Right atrium auricular region (tissue), 2 donors: ENCODE results near the gene MRPL12. TPM values are rescaled to one million over a fixed set of nuclear protein-coding genes. Genes with fewer than 3 reads are reported as not detected.

Source experiments
- DNase-seq: peaks from one replicate; pipeline ENCODE4 v3.0.0-alpha.2; 2019; ENCODE audit warnings: low spot score
- H3K27ac ChIP-seq, 2 donors: fragments of 200-600 bp; sonication (generic); 1 replicate in 1 of 2; 2 replicates in 1 of 2; pipeline ENCODE4 v1.5.1; 2016 to 2019
- H3K27me3 ChIP-seq, 2 donors: fragments of 200-600 bp; sonication (generic); one replicate each; pipeline versions ENCODE4 v1.5.1 to v1.6.0; 2017 to 2019
- H3K36me3 ChIP-seq: fragments of 200-600 bp; sonication (generic); one replicate; pipeline ENCODE4 v1.5.1; 2016
- H3K4me1 ChIP-seq, 2 donors: fragments of 200-600 bp; sonication (generic); one replicate each; pipeline versions ENCODE4 v1.5.1 to v1.6.0; 2017 to 2019
- H3K4me3 ChIP-seq, 2 donors: fragments of 200-600 bp; sonication (generic); 1 replicate in 1 of 2; 2 replicates in 1 of 2; pipeline ENCODE4 v1.5.1; 2017 to 2019; ENCODE audit warnings: mild to moderate bottlenecking in 1 of 2, moderate library complexity in 1 of 2
- H3K9me3 ChIP-seq, 2 donors: fragments of 200-600 bp; sonication (generic); one replicate each; pipeline ENCODE4 v1.5.1; 2019
- CTCF ChIP-seq, 2 donors: fragments of 200-600 bp; sonication (generic); IDR thresholded peaks; one replicate each; pipeline ENCODE4 v1.5.1; 2019; ENCODE audit warnings: antibody characterized with exemption in 2 of 2
- total RNA-seq, 2 donors: library from RNA; depleted of rRNA; stranded (reverse); fragments of >200 nt; gene quantifications; one replicate each; pipeline ENCODE4 v1.1.0, GENCODE V29; 2016

The MRPL12 gene
- total RNA-seq: 100 to 1,000 TPM in 1 of 2 donors, 10 to 100 TPM in 1; 87.9 to 127 TPM

GRCh38 chr17:81702934-81703746, at the start of gene MRPL12:
MRPL12 (plus strand) TSS chr17:81703367; CDS start chr17:81703502, 135 bp downstream.
- Histone ChIP-seq H3K27me3 (no peaks in the 10 kb centered on the region), H3K27ac (peak within 1 kb of the TSS; percentile 90 to 94), H3K4me3 (peak within 1 kb of the TSS; percentile 75 to 81), H3K4me1 (peaks cover 0 to 36% of the 10 kb centered on the region in 2 donors), H3K36me3 (peaks cover 67% of the 10 kb centered on the region), H3K9me3 (no peaks in the 10 kb centered on the region)
- peak in 1 of 2 donors; percentile 34 for TF ChIP-seq CTCF (IDR thresholded peaks at IDR 0.05)
- DNase-seq: peak; percentile 93

GRCh38 chr17:81655378-81656117, 47.6 kb upstream of the MRPL12 start:
- H3K4me1 ChIP-seq: no peaks in the 10 kb centered on the region
- H3K36me3 ChIP-seq: no peaks in the 10 kb centered on the region
- H3K4me3 ChIP-seq: no peak overlapping the region
- DNase-seq: no peak
- no peaks in the 10 kb centered on the region for H3K27me3 ChIP-seq
- TF ChIP-seq CTCF (IDR thresholded peaks at IDR 0.05): no peak
- H3K9me3 ChIP-seq: no peaks in the 10 kb centered on the region
- no peak overlapping the region for H3K27ac ChIP-seq

GRCh38 chr17:81656118-81656743, 46.9 kb upstream of the MRPL12 start, which contains the start of gene PDE6G:
PDE6G (minus strand) TSS chr17:81656542; CDS start chr17:81653305, 3,237 bp downstream.
- TF ChIP-seq CTCF (IDR thresholded peaks at IDR 0.05): no peak

GRCh38 chr17:81656835-81657234, 46.3 kb upstream of the MRPL12 start:
- Histone ChIP-seq H3K36me3 (no peaks in the 10 kb centered on the region), H3K27me3 (no peaks in the 10 kb centered on the region), H3K27ac (no peak overlapping the region), H3K4me3 (no peak overlapping the region), H3K9me3 (no peaks in the 10 kb centered on the region), H3K4me1 (no peaks in the 10 kb centered on the region)
- no peak for TF ChIP-seq CTCF (IDR thresholded peaks at IDR 0.05)
- no peak for DNase-seq

More at GRCh38 chr17:81656118-81656743, 46.9 kb upstream of the MRPL12 start, which contains the start of gene PDE6G:
- no peaks in the 10 kb centered on the region for H3K27me3 ChIP-seq
- H3K4me1 ChIP-seq: no peaks in the 10 kb centered on the region
- H3K9me3 ChIP-seq: no peaks in the 10 kb centered on the region
- H3K4me3 ChIP-seq: no peak within 1 kb of the TSS
- no peak for DNase-seq
- no peaks in the 10 kb centered on the region for H3K36me3 ChIP-seq
- H3K27ac ChIP-seq: no peak within 1 kb of the TSS

GRCh38 chr17:81659038-81659437, 44.1 kb upstream of the MRPL12 start:
- H3K4me3 ChIP-seq: no peak overlapping the region
- H3K9me3 ChIP-seq: no peaks in the 10 kb centered on the region
- DNase-seq: no peak
- H3K4me1 ChIP-seq: no peaks in the 10 kb centered on the region
- no peaks in the 10 kb centered on the region for H3K36me3 ChIP-seq
- H3K27ac ChIP-seq: no peak overlapping the region
- no peaks in the 10 kb centered on the region for H3K27me3 ChIP-seq
- TF ChIP-seq CTCF (IDR thresholded peaks at IDR 0.05): no peak
